GM23338 (cell line): ENCODE measurements around the gene SORL1-AS1.
A peak's percentile ranks its signal among the peaks of the same experiment; 100 is the strongest.

Experiments used
- ATAC-seq: fragments of 200-7000 bp; cut with Tn5 transposase; 3 replicates; pipeline ENCODE4 v1.9.1; 2020
- DNase-seq: peaks from one replicate; pipeline ENCODE4 v3.0.0-alpha.2; 2015; ENCODE audit warnings: low spot score
- H2AFZ ChIP-seq: fragments of 200-600 bp; sonication (generic); 2 replicates; pipeline ENCODE4 v1.8.0; 2016; ENCODE audit warnings: antibody characterized with exemption, mild to moderate bottlenecking, moderate library complexity
- H3F3A ChIP-seq: fragments of 200-600 bp; sonication (generic); replicated peaks from 2 replicates; pipeline ENCODE4 v1.8.0; 2017; ENCODE audit warnings: antibody characterized with exemption, mixed run types, low read depth
- H3K27ac ChIP-seq: fragments of 200-600 bp; sonication (generic); 2 replicates; pipeline ENCODE4 v1.6.1; 2016; ENCODE audit warnings: low read depth
- H3K27me3 ChIP-seq: fragments of 200-600 bp; sonication (generic); 2 replicates; pipeline ENCODE4 v1.8.0; 2016; ENCODE audit warnings: mild to moderate bottlenecking, mixed run types, moderate library complexity; ENCODE audit not compliant: insufficient read depth
- H3K36me3 ChIP-seq: fragments of 200-600 bp; sonication (generic); 2 replicates; pipeline ENCODE4 v1.8.0; 2016; ENCODE audit warnings: mild to moderate bottlenecking; ENCODE audit not compliant: insufficient read depth
- H3K4me1 ChIP-seq: fragments of 200-600 bp; sonication (generic); 2 replicates; pipeline ENCODE4 v1.8.0; 2016; ENCODE audit warnings: mild to moderate bottlenecking, moderate library complexity; ENCODE audit not compliant: insufficient read depth
- H3K4me2 ChIP-seq: fragments of 200-600 bp; sonication (generic); 2 replicates; pipeline ENCODE4 v1.7.1; 2017; ENCODE audit warnings: mixed run types
- H3K4me3 ChIP-seq: fragments of 200-600 bp; sonication (generic); 2 replicates; pipeline ENCODE4 v1.6.1; 2016; ENCODE audit warnings: mixed run types
- H3K79me2 ChIP-seq: fragments of 200-600 bp; sonication (generic); replicated peaks from 2 replicates; pipeline ENCODE4 v1.8.0; 2017; ENCODE audit warnings: mild to moderate bottlenecking; ENCODE audit not compliant: insufficient read depth
- H3K9me2 ChIP-seq: fragments of 200-600 bp; sonication (generic); 2 replicates; pipeline ENCODE4 v1.8.0; 2017; ENCODE audit not compliant: insufficient read depth
- H4K20me1 ChIP-seq: fragments of 200-600 bp; sonication (generic); replicated peaks from 2 replicates; pipeline ENCODE4 v1.8.0; 2017; ENCODE audit warnings: mild to moderate bottlenecking; ENCODE audit not compliant: insufficient read depth
- H3K27ac Mint-ChIP-seq: 2 replicates; pipeline ENCODE4 v1.8.0; 2020; ENCODE audit warnings: inconsistent platforms, mild to moderate bottlenecking, moderate library complexity, mixed read lengths
- H3K27me3 Mint-ChIP-seq: 3 replicates; pipeline ENCODE4 v1.8.0; 2022; ENCODE audit warnings: low read depth, mild to moderate bottlenecking, moderate library complexity, mixed read lengths, inconsistent platforms; ENCODE audit not compliant: insufficient read depth, poor library complexity
- H3K36me3 Mint-ChIP-seq: 3 replicates; pipeline ENCODE4 v1.8.0; 2021; ENCODE audit warnings: low read depth, mild to moderate bottlenecking, inconsistent platforms, moderate library complexity, mixed read lengths
- H3K4me1 Mint-ChIP-seq: 3 replicates; pipeline ENCODE4 v1.8.0; 2020; ENCODE audit warnings: mild to moderate bottlenecking, inconsistent platforms, mixed read lengths
- H3K4me3 Mint-ChIP-seq: 3 replicates; pipeline ENCODE4 v1.8.0; 2021; ENCODE audit warnings: moderate library complexity, mild to moderate bottlenecking, inconsistent platforms, mixed read lengths
- H3K9me3 Mint-ChIP-seq: 3 replicates; pipeline ENCODE4 v1.8.0; 2020; ENCODE audit warnings: moderate library complexity, mild to moderate bottlenecking, inconsistent platforms, mixed read lengths
- CREB1 ChIP-seq: fragments of 250-450 bp; sonication (Bioruptor Pico); IDR thresholded peaks from 2 replicates; pipeline ENCODE4 v1.5.0; 2020; ENCODE audit warnings: low read depth, mild to moderate bottlenecking, moderate library complexity
- EZH2 ChIP-seq: fragments of 200-600 bp; sonication (generic); IDR thresholded peaks from one replicate; pipeline ENCODE4 v1.8.0; 2017; ENCODE audit warnings: antibody characterized with exemption, mild to moderate bottlenecking, low read depth; ENCODE audit not compliant: unreplicated experiment
- EZH2phosphoT487 ChIP-seq: fragments of 200-600 bp; sonication (generic); IDR thresholded peaks from one replicate; pipeline ENCODE4 v1.8.1; 2018; ENCODE audit warnings: antibody characterized with exemption; ENCODE audit not compliant: unreplicated experiment
- JUNB ChIP-seq: IDR thresholded peaks from one replicate; pipeline ENCODE4 v1.6.1; 2016; ENCODE audit warnings: antibody characterized with exemption; ENCODE audit not compliant: unreplicated experiment
- POLR2AphosphoS5 ChIP-seq: IDR thresholded peaks from 2 replicates; pipeline ENCODE4 v1.6.1; 2016; ENCODE audit warnings: antibody characterized with exemption, low read depth
- REST ChIP-seq: IDR thresholded peaks from one replicate; pipeline ENCODE4 v1.6.1; 2018; ENCODE audit warnings: antibody characterized with exemption; ENCODE audit not compliant: unreplicated experiment
- STAT1 ChIP-seq: IDR thresholded peaks from one replicate; pipeline ENCODE4 v1.6.1; 2016; ENCODE audit warnings: antibody characterized with exemption; ENCODE audit not compliant: unreplicated experiment
- ZNF114 ChIP-seq: fragments of 250-450 bp; sonication (Bioruptor Pico); IDR thresholded peaks from 2 replicates; pipeline ENCODE4 v1.5.0; 2020; ENCODE audit warnings: mild to moderate bottlenecking, moderate library complexity
- ZNF331 ChIP-seq: fragments of 250-450 bp; sonication (Bioruptor Pico); IDR thresholded peaks from 2 replicates; pipeline ENCODE4 v1.5.0; 2020; ENCODE audit warnings: low read depth, mild to moderate bottlenecking, moderate library complexity
- ZNF462 ChIP-seq: fragments of 250-450 bp; sonication (Bioruptor Pico); IDR thresholded peaks from 2 replicates; pipeline ENCODE4 v1.5.0; 2020; ENCODE audit warnings: mild to moderate bottlenecking, moderate library complexity

The SORL1-AS1 gene

GRCh38 chr11:121464352-121464946, 11.7 kb upstream of the SORL1-AS1 start (continued):
- TF ChIP-seq REST: no peak

GRCh38 chr11:121463689-121464335, 11.0 kb upstream of the SORL1-AS1 start:
- H3K4me3 ChIP-seq: no peak overlapping the region
- H3K27me3 ChIP-seq: no peaks in the 10 kb centered on the region
- H3K79me2 ChIP-seq: peaks cover 98% of the 10 kb centered on the region
- H3K27ac Mint-ChIP-seq: peak overlapping the region; percentile 56
- H3K4me2 ChIP-seq: peak overlapping the region; percentile 74
- H3K4me1 Mint-ChIP-seq: peaks cover 88% of the 10 kb centered on the region
- H3K36me3 ChIP-seq: peaks cover 3% of the 10 kb centered on the region; the same call in 1 of the 2 replicates
- no peaks in the 10 kb centered on the region for H3K9me3 Mint-ChIP-seq
- peaks cover 90% of the 10 kb centered on the region for H3K4me1 ChIP-seq
- ATAC-seq: no peak
- peak overlapping the region; percentile 93; the same call in 1 of the 2 replicates for H3K27ac ChIP-seq
- peaks cover 7% of the 10 kb centered on the region; the same call in 2 of the 3 replicates for H3K36me3 Mint-ChIP-seq
- H3K4me3 Mint-ChIP-seq: no peak overlapping the region
- H4K20me1 ChIP-seq: peaks cover 11% of the 10 kb centered on the region
- no peak overlapping the region for H2AFZ ChIP-seq
- H3K27me3 Mint-ChIP-seq: peaks cover 16% of the 10 kb centered on the region
- DNase-seq: no peak
- no peaks in the 10 kb centered on the region for H3K9me2 ChIP-seq
- peaks cover 5% of the 10 kb centered on the region; the same call in 1 of the 2 replicates for H3F3A ChIP-seq
- TF ChIP-seq POLR2AphosphoS5 (no peak), JUNB (no peak), ZNF462 (no peak), REST (no peak), CREB1 (CRISPR knock-in tag) (no peak), ZNF114 (no peak), ZNF331 (CRISPR knock-in tag) (no peak), EZH2phosphoT487 (no peak), EZH2 (no peak), STAT1 (no peak)
